Stimulated activated naive CD8-positive, alpha-beta T cell treated with anti-CD3 and anti-CD28 coated beads, Interleukin-15, Interleukin-2, amounts not matched to agents 100 ng/mL and 50 ng/mL, for 24 hours (primary cell): ENCODE data around the gene SLC16A9.

Experiments
- H3K27ac Mint-ChIP-seq: one replicate; pipeline ENCODE4 v1.8.0; 2021; ENCODE audit warnings: mild to moderate bottlenecking, mixed read lengths
- H3K27me3 Mint-ChIP-seq: one replicate; pipeline ENCODE4 v1.8.0; 2021; ENCODE audit warnings: mixed read lengths
- H3K36me3 Mint-ChIP-seq: one replicate; pipeline ENCODE4 v1.8.0; 2021; ENCODE audit warnings: low read depth, mixed read lengths
- H3K4me1 Mint-ChIP-seq: one replicate; pipeline ENCODE4 v1.8.0; 2021; ENCODE audit warnings: low read depth, mixed read lengths
- H3K4me3 Mint-ChIP-seq: one replicate; pipeline ENCODE4 v1.8.0; 2021; ENCODE audit warnings: mild to moderate bottlenecking, mixed read lengths
- H3K9me3 Mint-ChIP-seq: one replicate; pipeline ENCODE4 v1.8.0; 2021; ENCODE audit warnings: mixed read lengths

Gene SLC16A9

GRCh38 chr10:59702347-59702746 lies 7.3 kb downstream of the SLC16A9 start:
- Mint-ChIP-seq H3K27me3 (peaks cover 32% of the 10 kb centered on the region), H3K36me3 (peaks cover 3% of the 10 kb centered on the region), H3K9me3 (no peaks in the 10 kb centered on the region), H3K4me3 (no peak overlapping the region), H3K27ac (no peak overlapping the region), H3K4me1 (no peaks in the 10 kb centered on the region)

- Mint-ChIP-seq H3K9me3 (no peaks in the 10 kb centered on the region), H3K4me1 (no peaks in the 10 kb centered on the region), H3K27ac (no peak overlapping the region), H3K36me3 (peaks cover 3% of the 10 kb centered on the region), H3K27me3 (peaks cover 22% of the 10 kb centered on the region), H3K4me3 (no peak overlapping the region)
Observed at GRCh38 chr10:59700709-59701108, 8.9 kb downstream of the SLC16A9 start.

- Mint-ChIP-seq H3K9me3 (no peaks in the 10 kb centered on the region), H3K4me1 (no peaks in the 10 kb centered on the region), H3K4me3 (no peak overlapping the region), H3K27me3 (peaks cover 19% of the 10 kb centered on the region), H3K36me3 (no peaks in the 10 kb centered on the region), H3K27ac (no peak overlapping the region)
Observed at GRCh38 chr10:59698326-59698725, 11.3 kb downstream of the SLC16A9 start.

GRCh38 chr10:59695637-59696036 lies 14.0 kb downstream of the SLC16A9 start:
- Mint-ChIP-seq H3K9me3 (no peaks in the 10 kb centered on the region), H3K27me3 (peaks cover 4% of the 10 kb centered on the region), H3K4me1 (no peaks in the 10 kb centered on the region), H3K4me3 (no peak overlapping the region), H3K36me3 (no peaks in the 10 kb centered on the region), H3K27ac (no peak overlapping the region)

GRCh38 chr10:59694936-59695335 lies 14.7 kb downstream of the SLC16A9 start:
- Mint-ChIP-seq H3K9me3 (no peaks in the 10 kb centered on the region), H3K4me3 (no peak overlapping the region), H3K27ac (no peak overlapping the region), H3K4me1 (no peaks in the 10 kb centered on the region), H3K27me3 (peaks cover 4% of the 10 kb centered on the region), H3K36me3 (no peaks in the 10 kb centered on the region)

- peaks cover 3% of the 10 kb centered on the region for H3K27me3 Mint-ChIP-seq
- H3K4me1 Mint-ChIP-seq: no peaks in the 10 kb centered on the region
- H3K36me3 Mint-ChIP-seq: no peaks in the 10 kb centered on the region
- no peak overlapping the region for H3K4me3 Mint-ChIP-seq
- no peak overlapping the region for H3K27ac Mint-ChIP-seq
- no peaks in the 10 kb centered on the region for H3K9me3 Mint-ChIP-seq
Observed at GRCh38 chr10:59692113-59692512, 17.5 kb downstream of the SLC16A9 start.

- Mint-ChIP-seq H3K27me3 (peaks cover 3% of the 10 kb centered on the region), H3K4me3 (no peak overlapping the region), H3K4me1 (no peaks in the 10 kb centered on the region), H3K27ac (no peak overlapping the region), H3K36me3 (no peaks in the 10 kb centered on the region), H3K9me3 (no peaks in the 10 kb centered on the region)
Observed at GRCh38 chr10:59688921-59689351, 20.7 kb downstream of the SLC16A9 start.

GRCh38 chr10:59687657-59688056 lies 22.0 kb downstream of the SLC16A9 start:
- Mint-ChIP-seq H3K36me3 (no peaks in the 10 kb centered on the region), H3K27me3 (peaks cover 3% of the 10 kb centered on the region), H3K27ac (no peak overlapping the region), H3K4me1 (no peaks in the 10 kb centered on the region), H3K4me3 (no peak overlapping the region), H3K9me3 (no peaks in the 10 kb centered on the region)

GRCh38 chr10:59684006-59684405 lies 25.6 kb downstream of the SLC16A9 start:
- Mint-ChIP-seq H3K4me3 (no peak overlapping the region), H3K27ac (no peak overlapping the region), H3K9me3 (no peaks in the 10 kb centered on the region), H3K36me3 (no peaks in the 10 kb centered on the region), H3K27me3 (no peaks in the 10 kb centered on the region), H3K4me1 (no peaks in the 10 kb centered on the region)

GRCh38 chr10:59682986-59683937 lies 26.4 kb downstream of the SLC16A9 start:
- no peak overlapping the region for H3K4me3 Mint-ChIP-seq
- no peaks in the 10 kb centered on the region for H3K36me3 Mint-ChIP-seq
- no peaks in the 10 kb centered on the region for H3K9me3 Mint-ChIP-seq
- H3K27me3 Mint-ChIP-seq: no peaks in the 10 kb centered on the region
- no peak overlapping the region for H3K27ac Mint-ChIP-seq
- no peaks in the 10 kb centered on the region for H3K4me1 Mint-ChIP-seq

GRCh38 chr10:59680199-59680598 lies 29.5 kb downstream of the SLC16A9 start:
- no peaks in the 10 kb centered on the region for H3K4me1 Mint-ChIP-seq
- no peak overlapping the region for H3K27ac Mint-ChIP-seq
- no peaks in the 10 kb centered on the region for H3K27me3 Mint-ChIP-seq
- no peaks in the 10 kb centered on the region for H3K9me3 Mint-ChIP-seq
- H3K4me3 Mint-ChIP-seq: no peak overlapping the region
- no peaks in the 10 kb centered on the region for H3K36me3 Mint-ChIP-seq

- no peaks in the 10 kb centered on the region for H3K9me3 Mint-ChIP-seq
Observed at GRCh38 chr10:59678884-59679301, 30.8 kb downstream of the SLC16A9 start.

GRCh38 chr10:59677253-59677831 lies 32.3 kb downstream of the SLC16A9 start:
- H3K27ac Mint-ChIP-seq: no peak overlapping the region
- H3K4me1 Mint-ChIP-seq: peaks cover under 1% of the 10 kb centered on the region

More at GRCh38 chr10:59678884-59679301, 30.8 kb downstream of the SLC16A9 start:
- peaks cover 3% of the 10 kb centered on the region for H3K27me3 Mint-ChIP-seq
- H3K36me3 Mint-ChIP-seq: no peaks in the 10 kb centered on the region
- no peak overlapping the region for H3K4me3 Mint-ChIP-seq
- H3K27ac Mint-ChIP-seq: no peak overlapping the region
- H3K4me1 Mint-ChIP-seq: no peaks in the 10 kb centered on the region

GRCh38 chr10:59675812-59676211 lies 33.8 kb downstream of the SLC16A9 start:
- no peak overlapping the region for H3K27ac Mint-ChIP-seq
- H3K4me3 Mint-ChIP-seq: no peak overlapping the region
- H3K4me1 Mint-ChIP-seq: peaks cover 4% of the 10 kb centered on the region
- no peaks in the 10 kb centered on the region for H3K9me3 Mint-ChIP-seq
- H3K36me3 Mint-ChIP-seq: no peaks in the 10 kb centered on the region
- H3K27me3 Mint-ChIP-seq: peaks cover 3% of the 10 kb centered on the region

More at GRCh38 chr10:59677253-59677831, 32.3 kb downstream of the SLC16A9 start:
- H3K4me3 Mint-ChIP-seq: no peak overlapping the region
- H3K36me3 Mint-ChIP-seq: no peaks in the 10 kb centered on the region
- H3K27me3 Mint-ChIP-seq: peaks cover 3% of the 10 kb centered on the region
- H3K9me3 Mint-ChIP-seq: no peaks in the 10 kb centered on the region

GRCh38 chr10:59674215-59674836 lies 35.3 kb downstream of the SLC16A9 start:
- no peaks in the 10 kb centered on the region for H3K9me3 Mint-ChIP-seq
- no peaks in the 10 kb centered on the region for H3K36me3 Mint-ChIP-seq

More at GRCh38 chr10:59674215-59674836, 35.3 kb downstream of the SLC16A9 start:
- Mint-ChIP-seq H3K4me1 (peaks cover 4% of the 10 kb centered on the region), H3K27ac (no peak overlapping the region), H3K27me3 (peaks cover 3% of the 10 kb centered on the region), H3K4me3 (no peak overlapping the region)
